Uterus (tissue), 2 donors: ENCODE results near the gene OR1L1.

Experiments
- CTCF ChIP-seq, 4 experiments: fragments of 200-600 bp in 2 of 4; fragments of 450-650 bp in 2 of 4; sonication (generic) in 2 of 4; IDR thresholded peaks; one replicate each; pipeline ENCODE4 v1.5.1; 2016 to 2019; ENCODE audit warnings: antibody characterized with exemption in 4 of 4, mild to moderate bottlenecking in 2 of 4, moderate library complexity in 1 of 4
- POLR2A ChIP-seq, 2 donors: fragments of 450-650 bp; IDR thresholded peaks; one replicate each; pipeline ENCODE4 v1.6.1; 2016; ENCODE audit warnings: antibody characterized with exemption in 2 of 2, mild to moderate bottlenecking in 1 of 2, moderate library complexity in 1 of 2

- no peak for TF ChIP-seq CTCF (IDR thresholded peaks at IDR 0.05)
- TF ChIP-seq POLR2A (IDR thresholded peaks at IDR 0.05): no peak
Observed at GRCh38 chr9:122619996-122620395, 41.5 kb upstream of the OR1L1 start.
